Pancreas (tissue), 10 donors: Measurements from ENCODE around the gene SIGLEC15. TPM values are rescaled to one million over a fixed set of nuclear protein-coding genes. Genes with fewer than 3 reads are reported as not detected.

Source experiments
- ATAC-seq, 4 donors: fragments of 200-7000 bp; cut with Tn5 transposase; one replicate each; pipeline versions ENCODE4 v1.8.0 to v1.9.1; 2020; ENCODE audit warnings: mild to moderate bottlenecking in 4 of 4, moderate library complexity in 4 of 4
- DNase-seq, 6 donors: peaks; one replicate each; pipeline ENCODE4 v3.0.0-alpha.2; 2020
- FAIRE-seq: peaks from 2 replicates; lab custom pipeline; 2012; peaks lifted over from hg19 to GRCh38; lab: Jason Lieb, UNC
- H3K27ac ChIP-seq, 4 donors: fragments of 200-600 bp; sonication (generic); 1 replicate in 3 of 4; 2 replicates in 1 of 4; pipeline versions ENCODE4 v1.5.0 to v1.8.0; 2020
- H3K27me3 ChIP-seq, 4 donors: fragments of 200-600 bp; one replicate each; pipeline ENCODE4 v1.8.0; 2021
- H3K36me3 ChIP-seq, 3 donors: fragments of 200-600 bp; sonication (generic) in 1 of 3; one replicate each; pipeline versions ENCODE4 v1.5.0 to v1.8.0; 2020 to 2021
- H3K4me1 ChIP-seq, 3 donors: fragments of 200-600 bp; one replicate each; pipeline ENCODE4 v1.8.0; 2021
- H3K4me3 ChIP-seq, 4 donors: fragments of 200-600 bp; sonication (generic) in 2 of 4; one replicate each; pipeline versions ENCODE4 v1.5.0 to v1.8.0; 2020 to 2021
- H3K9me3 ChIP-seq, 4 donors: fragments of 200-600 bp; one replicate each; pipeline ENCODE4 v1.8.0; 2021
- CTCF ChIP-seq, 4 donors: fragments of 200-600 bp; sonication (generic) in 3 of 4; IDR thresholded peaks; one replicate each; pipeline versions ENCODE4 v1.5.0 to v1.8.0; 2021; ENCODE audit warnings: antibody characterized with exemption in 4 of 4
- WGBS, 2 donors: extraction: QIAGEN DNeasy Blood & Tissue Kit; methylation state at CpG; one replicate each; pipeline ENCODE4 v1.1.7; 2013; 5-methylcytosine and 5-hydroxymethylcytosine counted together
- intact Hi-C, 3 donors: fragments of 100-400 bp; cut with DNase I; formaldehyde crosslinking; loops; one replicate each; pipeline versions ENCODE4 v1.11.1 to v1.14.2; 2022
- polyA plus RNA-seq, 2 donors: library from polyadenylated mRNA; stranded (reverse); fragments of 200-250 nt; gene quantifications; one replicate each; pipeline ENCODE4 v1.2.3, GENCODE V29; 2013
- total RNA-seq, 6 donors: library from RNA; stranded (reverse); fragmentation: NEBNext Ultra II Directional in 4 of 6; extraction: Animal tissue kit (Norgen Biotek cat#: 25700) in 4 of 6; gene quantifications; one replicate each; pipeline versions ENCODE4 v1.2.1 to v1.2.4, GENCODE V29; 2021 to 2023
- donor health status: healthy with polysubstance abuse.
- donor health status: DM: no; HTN: no; CAD: no; lungs with moderate emphysema.
- donor health status: DM: no; HTN: no; CAD: no.
- donor health status: control.
- donor health status: control.
- donor health status: Bipolar disorder and iron deficiency.
- donor health status: DM: yes; HTN: yes; CAD: no.
- donor health status: DM: no; HTN: no; CAD: no.
- donor health status: DM: no; HTN: no; CAD: no.
- donor health status: DM: yes; HTN: yes; CAD: no.

Gene SIGLEC15
- total and polyA plus RNA-seq, 8 donors = 0.09 to 0.73 (median 0.18) TPM

- TF ChIP-seq CTCF (IDR thresholded peaks at IDR 0.05) = peak; percentile 11 to 33 (median 21)
These were observed 14.2 kb downstream of the SIGLEC15 start for GRCh38 chr18:45839414-45840395.

GRCh38 chr18:45841060-45841764 is 15.7 kb downstream of the SIGLEC15 start:
- ATAC-seq (no peak), FAIRE-seq (no peak), DNase-seq (no peak)
- no peak for TF ChIP-seq CTCF (IDR thresholded peaks at IDR 0.05)
- 63 to 84% methylated on average over 17 of the region's 17 CpGs for WGBS, 2 donors
- H3K9me3 ChIP-seq = no peaks in the 10 kb centered on the region
- no peak overlapping the region for H3K27ac ChIP-seq
- H3K4me3 ChIP-seq = no peak overlapping the region
- intact Hi-C loops = loop anchor here in 1 of 3 donors (10.0 kb wide), 1 partner anchor 126 kb away; no protein-coding TSS in a partner anchor
- no peaks in the 10 kb centered on the region for H3K27me3 ChIP-seq
- peaks cover 0 to 7% (median 4%) of the 10 kb centered on the region in 3 donors for H3K4me1 ChIP-seq
- no peaks in the 10 kb centered on the region for H3K36me3 ChIP-seq

More at GRCh38 chr18:45839414-45840395, 14.2 kb downstream of the SIGLEC15 start:
- 43 to 54% methylated on average over 13 of the region's 13 CpGs for WGBS, 2 donors
- intact Hi-C loops = loop anchor here in 1 of 3 donors (10.0 kb wide), 1 partner anchor 125 kb away; no protein-coding TSS in a partner anchor
- ATAC-seq (peak; percentile 41 to 76 (median 72)), DNase-seq (peak in 1 of 6 donors; percentile 46), FAIRE-seq (no peak)
- H3K9me3 ChIP-seq = no peaks in the 10 kb centered on the region
- H3K36me3 ChIP-seq = no peaks in the 10 kb centered on the region
- no peak overlapping the region for H3K4me3 ChIP-seq
- H3K27ac ChIP-seq = no peak overlapping the region
- H3K4me1 ChIP-seq = peaks cover 0 to 7% (median 4%) of the 10 kb centered on the region in 3 donors
- H3K27me3 ChIP-seq = no peaks in the 10 kb centered on the region

GRCh38 chr18:45841765-45842442 is 16.4 kb downstream of the SIGLEC15 start:
- 69 to 81% methylated on average over 12 of the region's 12 CpGs for WGBS, 2 donors
- Histone ChIP-seq H3K9me3 (no peaks in the 10 kb centered on the region), H3K4me3 (no peak overlapping the region), H3K4me1 (peaks cover 0 to 7% (median 4%) of the 10 kb centered on the region in 3 donors), H3K27me3 (no peaks in the 10 kb centered on the region), H3K36me3 (no peaks in the 10 kb centered on the region), H3K27ac (no peak overlapping the region)
- FAIRE-seq (no peak), DNase-seq (no peak), ATAC-seq (no peak)
- no peak for TF ChIP-seq CTCF (IDR thresholded peaks at IDR 0.05)
- intact Hi-C loops = loop anchor here in 1 of 3 donors (10.0 kb wide), 1 partner anchor 127 kb away; no protein-coding TSS in a partner anchor

GRCh38 chr18:45843019-45843418 is 17.5 kb downstream of the SIGLEC15 start:
- TF ChIP-seq CTCF (IDR thresholded peaks at IDR 0.05) = no peak
- no peaks in the 10 kb centered on the region for H3K27me3 ChIP-seq
- peaks cover 0 to 4% (median 0%) of the 10 kb centered on the region in 3 donors for H3K4me1 ChIP-seq
- intact Hi-C loops = loop anchor here in 1 of 3 donors (10.0 kb wide), 1 partner anchor 128 kb away; no protein-coding TSS in a partner anchor
- no peak for ATAC-seq
- no peaks in the 10 kb centered on the region for H3K36me3 ChIP-seq
- FAIRE-seq = no peak
- H3K27ac ChIP-seq = no peak overlapping the region
- no peak for DNase-seq
- H3K4me3 ChIP-seq = no peak overlapping the region
- H3K9me3 ChIP-seq = no peaks in the 10 kb centered on the region
- 75 to 82% methylated on average over 9 of the region's 9 CpGs for WGBS, 2 donors
